ENCODE results near the gene PLPP7. TPM values are rescaled to one million over a fixed set of nuclear protein-coding genes. Genes with fewer than 3 reads are reported as not detected.
"Not testable (repeated sequence)": the region's sequence is repeated elsewhere in the genome, so short reads cannot be mapped to it uniquely, and the experiment has no call there.

Gene PLPP7
- total RNA-seq (2014; rRNA removed; shearing (Covaris generic)) = 1.8 TPM in 2 replicates

- H3K27ac ChIP-seq = peak within 1 kb of the TSS; percentile 25
- no peaks in the 10 kb centered on the region for H3K36me3 ChIP-seq
- H3K4me3 ChIP-seq = peak within 1 kb of the TSS; percentile 56
- H3K27me3 ChIP-seq = no peaks in the 10 kb centered on the region
- peak; percentile 84 to 87 for DNase-seq
- peaks cover 2% of the 10 kb centered on the region; the same call in 1 of the 2 replicates for H3K4me1 ChIP-seq
- H3K9me3 ChIP-seq (replicated peaks) = no peaks in the 10 kb centered on the region
These were observed at the start of gene PLPP7 for GRCh38 chr9:131289301-131290035. PLPP7 (plus strand) TSS chr9:131289723; CDS start chr9:131289998, 275 bp downstream.

- Histone ChIP-seq H3K4me1 (peaks cover 27% of the 10 kb centered on the region), H3K27ac (no peak overlapping the region), H3K4me3 (no peak overlapping the region), H3K27me3 (no peaks in the 10 kb centered on the region), H3K36me3 (no peaks in the 10 kb centered on the region), H3K9me3 (replicated peaks) (0 out of 2 replicates have a peak, but pooled peaks cover 3% of the 10 kb centered on the region)
- no peak for DNase-seq
These were observed 49.2 kb upstream of the PLPP7 start for GRCh38 chr9:131240047-131240921.

GRCh38 chr9:131244331-131244730, 45.2 kb upstream of the PLPP7 start:
- DNase-seq; H3K4me1 ChIP-seq; H3K9me3 ChIP-seq (replicated peaks); H3K36me3 ChIP-seq; H3K27me3 ChIP-seq; H3K4me3 ChIP-seq; H3K27ac ChIP-seq: not testable (repeated sequence)

- H3K4me3 ChIP-seq = no peak overlapping the region
- H3K9me3 ChIP-seq (replicated peaks) = 0 out of 2 replicates have a peak, but pooled peaks cover 3% of the 10 kb centered on the region
- H3K27ac ChIP-seq = no peak overlapping the region
- no peaks in the 10 kb centered on the region for H3K4me1 ChIP-seq
- H3K36me3 ChIP-seq = no peaks in the 10 kb centered on the region
- no peaks in the 10 kb centered on the region for H3K27me3 ChIP-seq
- no peak for DNase-seq
These were observed 42.9 kb upstream of the PLPP7 start for GRCh38 chr9:131246618-131247017.

GRCh38 chr9:131252120-131252519, 37.4 kb upstream of the PLPP7 start:
- H3K4me1 ChIP-seq = peaks cover 21% of the 10 kb centered on the region
- H3K27me3 ChIP-seq = no peaks in the 10 kb centered on the region
- no peak for DNase-seq
- no peaks in the 10 kb centered on the region for H3K36me3 ChIP-seq
- no peak overlapping the region for H3K4me3 ChIP-seq
- H3K9me3 ChIP-seq (replicated peaks) = no peaks in the 10 kb centered on the region
- no peak overlapping the region for H3K27ac ChIP-seq

- DNase-seq = peak; percentile 51 to 63
- Histone ChIP-seq H3K27ac (peak overlapping the region; percentile 35), H3K4me1 (peaks cover 21% of the 10 kb centered on the region), H3K36me3 (no peaks in the 10 kb centered on the region), H3K4me3 (no peak overlapping the region), H3K27me3 (no peaks in the 10 kb centered on the region), H3K9me3 (replicated peaks) (no peaks in the 10 kb centered on the region)
These were observed 35.5 kb upstream of the PLPP7 start for GRCh38 chr9:131253891-131254491.

- H3K4me1 ChIP-seq = peaks cover 21% of the 10 kb centered on the region
- peak overlapping the region; percentile 35 for H3K27ac ChIP-seq
- no peaks in the 10 kb centered on the region for H3K36me3 ChIP-seq
These were observed 34.9 kb upstream of the PLPP7 start for GRCh38 chr9:131254626-131255025.

GRCh38 chr9:131255676-131256197, 33.8 kb upstream of the PLPP7 start:
- Histone ChIP-seq H3K27ac (peak overlapping the region; percentile 21), H3K36me3 (no peaks in the 10 kb centered on the region), H3K4me1 (peaks cover 21% of the 10 kb centered on the region), H3K4me3 (peak overlapping the region; percentile 38; the same call in 1 of the 2 replicates), H3K27me3 (no peaks in the 10 kb centered on the region), H3K9me3 (replicated peaks) (no peaks in the 10 kb centered on the region)
- DNase-seq = no peak

More at GRCh38 chr9:131254626-131255025, 34.9 kb upstream of the PLPP7 start:
- Histone ChIP-seq H3K4me3 (no peak overlapping the region), H3K27me3 (no peaks in the 10 kb centered on the region), H3K9me3 (replicated peaks) (no peaks in the 10 kb centered on the region)
- DNase-seq = no peak

- Histone ChIP-seq H3K27me3 (no peaks in the 10 kb centered on the region), H3K36me3 (no peaks in the 10 kb centered on the region), H3K4me3 (no peak overlapping the region), H3K4me1 (peaks cover 21% of the 10 kb centered on the region), H3K9me3 (replicated peaks) (no peaks in the 10 kb centered on the region), H3K27ac (no peak overlapping the region)
- no peak for DNase-seq
These were observed 32.1 kb upstream of the PLPP7 start for GRCh38 chr9:131257266-131258025.

- H3K27ac ChIP-seq = no peak overlapping the region
- H3K36me3 ChIP-seq = no peaks in the 10 kb centered on the region
- H3K4me1 ChIP-seq = peaks cover 21% of the 10 kb centered on the region
- DNase-seq = no peak
- H3K27me3 ChIP-seq = no peaks in the 10 kb centered on the region
- H3K9me3 ChIP-seq (replicated peaks) = no peaks in the 10 kb centered on the region
- H3K4me3 ChIP-seq = no peak overlapping the region
These were observed 31.3 kb upstream of the PLPP7 start for GRCh38 chr9:131258186-131258585.

GRCh38 chr9:131258698-131259431, 30.7 kb upstream of the PLPP7 start:
- Histone ChIP-seq H3K27ac (no peak overlapping the region), H3K36me3 (no peaks in the 10 kb centered on the region), H3K4me3 (no peak overlapping the region), H3K4me1 (peaks cover 21% of the 10 kb centered on the region), H3K9me3 (replicated peaks) (no peaks in the 10 kb centered on the region), H3K27me3 (no peaks in the 10 kb centered on the region)
- DNase-seq = no peak

- Histone ChIP-seq H3K27me3 (no peaks in the 10 kb centered on the region), H3K36me3 (no peaks in the 10 kb centered on the region)
- DNase-seq = no peak
These were observed 30.1 kb upstream of the PLPP7 start for GRCh38 chr9:131259432-131259898.

GRCh38 chr9:131259916-131260597, 29.5 kb upstream of the PLPP7 start:
- Histone ChIP-seq H3K36me3 (no peaks in the 10 kb centered on the region), H3K9me3 (replicated peaks) (no peaks in the 10 kb centered on the region), H3K4me1 (peaks cover 20% of the 10 kb centered on the region), H3K27me3 (no peaks in the 10 kb centered on the region; the same call in 1 of the 2 replicates), H3K4me3 (no peak overlapping the region), H3K27ac (no peak overlapping the region)
- DNase-seq = no peak

More at GRCh38 chr9:131259432-131259898, 30.1 kb upstream of the PLPP7 start:
- no peak overlapping the region for H3K27ac ChIP-seq
- no peak overlapping the region for H3K4me3 ChIP-seq
- H3K4me1 ChIP-seq = peaks cover 18% of the 10 kb centered on the region
- no peaks in the 10 kb centered on the region for H3K9me3 ChIP-seq (replicated peaks)

All from SJCRH30 (cell line).